ENCODE results near the gene APH1B.
"Not testable (repeated sequence)": the region's sequence is repeated elsewhere in the genome, so short reads cannot be mapped to it uniquely, and the experiment has no call there.

The APH1B gene

DNA sequence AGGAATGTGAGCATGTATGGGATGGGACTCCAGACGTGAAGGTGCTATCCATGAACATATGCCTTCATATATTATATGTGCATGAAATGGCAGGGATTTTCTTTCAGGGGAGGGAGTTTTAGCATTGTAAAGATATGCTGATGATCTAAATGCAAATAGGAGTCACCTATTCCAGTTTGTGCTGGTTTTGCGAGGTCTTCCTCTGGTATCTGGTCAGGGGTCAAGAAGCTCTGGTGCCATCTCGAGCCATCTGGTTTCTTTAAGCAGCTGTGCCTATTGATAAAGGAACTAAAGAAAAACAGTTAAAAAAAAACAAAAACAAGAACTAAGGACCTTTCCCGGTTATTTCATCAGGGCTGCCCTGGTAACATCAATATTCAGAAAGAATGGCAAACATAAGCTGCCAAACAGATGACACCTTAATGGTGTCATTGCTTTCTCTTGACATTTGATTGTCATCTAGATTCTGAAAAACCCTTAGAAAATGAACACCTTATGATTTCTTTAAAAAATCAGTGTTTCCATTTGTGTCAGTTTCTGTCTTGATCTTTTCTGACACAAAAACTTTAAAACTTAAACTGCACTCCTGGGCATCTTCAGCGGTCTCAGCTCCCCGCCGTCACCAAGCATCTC, 22.7 kb downstream of the APH1B start:
- Mint-ChIP-seq H3K27me3 (ENCODE audit: low read depth) (no peaks in the 10 kb centered on the region), H3K36me3 (ENCODE audit: low read depth) (peaks cover 3% of the 10 kb centered on the region), H3K4me3 (no peak overlapping the region), H3K9me3 (no peaks in the 10 kb centered on the region), H3K27ac (no peak overlapping the region), H3K4me1 (ENCODE audit: low read depth) (peaks cover 3% of the 10 kb centered on the region)

DNA sequence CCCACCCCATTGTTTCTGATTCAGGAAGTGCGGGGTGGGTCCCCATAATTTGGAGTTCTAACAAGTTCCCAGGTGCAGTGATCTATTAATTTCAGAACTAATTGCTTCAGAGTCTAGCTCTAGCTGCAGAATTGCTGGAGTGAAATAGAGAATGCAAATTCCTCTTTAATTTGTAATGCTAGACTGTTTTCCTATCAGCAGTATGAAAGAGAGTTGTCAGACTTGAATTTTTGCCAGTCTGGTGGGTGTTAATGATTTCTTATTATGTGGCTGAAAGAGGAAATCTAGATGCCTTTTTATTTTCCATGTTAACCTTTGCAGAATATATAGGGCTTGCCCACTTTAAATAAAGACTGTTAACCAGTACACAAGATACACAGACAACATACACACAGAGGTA, 23.7 kb downstream of the APH1B start:
- no peaks in the 10 kb centered on the region for H3K27me3 Mint-ChIP-seq (ENCODE audit: low read depth)
- H3K9me3 Mint-ChIP-seq: no peaks in the 10 kb centered on the region
- no peak overlapping the region for H3K4me3 Mint-ChIP-seq
- peaks cover 3% of the 10 kb centered on the region for H3K4me1 Mint-ChIP-seq (ENCODE audit: low read depth)
- H3K27ac Mint-ChIP-seq: no peak overlapping the region
- peaks cover 3% of the 10 kb centered on the region for H3K36me3 Mint-ChIP-seq (ENCODE audit: low read depth)

DNA sequence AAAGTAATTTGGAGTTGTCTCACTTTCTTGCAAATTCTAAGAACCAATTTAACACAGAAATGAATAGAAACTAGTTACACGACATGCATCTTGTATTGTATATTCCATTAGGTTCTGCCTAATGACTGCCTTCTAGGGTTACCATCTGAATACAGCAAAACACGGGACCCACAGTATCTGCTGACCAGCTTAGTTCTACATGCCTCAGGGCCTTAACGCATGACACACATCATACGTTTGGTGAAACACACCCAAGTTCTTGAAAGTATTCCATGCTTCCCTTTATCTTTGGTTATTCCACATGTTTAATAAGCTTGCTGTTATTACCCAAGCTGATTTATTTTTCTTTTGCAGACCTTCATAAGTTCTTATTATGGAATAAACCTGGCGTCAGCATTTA, 27.9 kb downstream of the APH1B start:
- no peaks in the 10 kb centered on the region for H3K36me3 Mint-ChIP-seq (ENCODE audit: low read depth)
- no peak overlapping the region for H3K27ac Mint-ChIP-seq
- no peak overlapping the region for H3K4me3 Mint-ChIP-seq
- H3K27me3 Mint-ChIP-seq (ENCODE audit: low read depth): peaks cover 2% of the 10 kb centered on the region
- no peaks in the 10 kb centered on the region for H3K9me3 Mint-ChIP-seq
- H3K4me1 Mint-ChIP-seq (ENCODE audit: low read depth): no peaks in the 10 kb centered on the region

DNA sequence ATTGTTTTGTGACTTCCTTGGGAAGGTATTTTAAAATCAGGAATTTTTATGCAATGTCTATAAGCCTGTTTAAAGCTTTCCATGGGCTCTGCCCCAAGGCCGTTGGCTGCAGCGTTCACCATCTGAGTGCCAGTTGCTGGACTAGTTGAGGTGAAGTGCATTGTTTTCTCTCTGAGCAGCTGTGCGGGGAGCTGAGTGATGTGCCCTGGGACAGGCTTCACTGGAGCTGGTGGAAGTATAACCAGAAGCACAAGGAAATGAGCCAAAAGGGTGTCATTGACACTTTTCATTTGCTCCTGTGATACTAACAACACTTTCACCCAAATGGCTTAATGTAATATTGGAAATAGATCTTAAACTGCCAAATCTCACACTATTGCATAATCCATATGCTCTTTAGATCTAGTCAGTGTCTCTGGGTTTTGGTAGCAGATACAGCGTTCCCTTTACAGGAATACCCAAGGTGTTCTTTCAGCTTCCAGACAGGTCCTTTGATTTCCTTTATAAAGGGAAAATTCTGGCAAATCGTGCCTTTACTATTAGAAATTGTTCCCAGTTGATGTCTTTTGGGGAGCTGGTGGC, 29.2 kb downstream of the APH1B start:
- no peak overlapping the region for H3K27ac Mint-ChIP-seq
- no peaks in the 10 kb centered on the region for H3K4me1 Mint-ChIP-seq (ENCODE audit: low read depth)
- no peak overlapping the region for H3K4me3 Mint-ChIP-seq
- no peaks in the 10 kb centered on the region for H3K36me3 Mint-ChIP-seq (ENCODE audit: low read depth)
- peaks cover 6% of the 10 kb centered on the region for H3K27me3 Mint-ChIP-seq (ENCODE audit: low read depth)
- no peaks in the 10 kb centered on the region for H3K9me3 Mint-ChIP-seq

DNA sequence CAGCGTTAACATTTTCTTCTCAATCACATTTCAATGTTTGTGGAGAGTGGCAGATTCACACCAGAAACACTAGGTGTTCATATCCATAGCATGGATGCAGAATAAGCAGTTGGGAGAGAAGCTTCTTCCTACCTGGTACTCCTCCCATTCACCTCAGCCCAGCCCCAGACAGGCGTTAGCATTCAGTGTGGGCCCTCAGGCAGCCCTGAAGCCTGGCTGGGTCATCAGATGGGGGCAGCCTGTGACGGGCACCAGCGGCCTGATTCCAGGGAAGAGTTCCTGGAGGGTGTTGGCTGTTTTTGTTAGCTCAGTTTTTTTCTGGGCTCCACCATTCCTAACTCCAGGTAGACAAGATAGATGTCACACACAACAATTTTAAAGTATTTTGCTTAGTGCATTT, 31.1 kb downstream of the APH1B start:
- Mint-ChIP-seq H3K36me3 (ENCODE audit: low read depth) (no peaks in the 10 kb centered on the region), H3K9me3 (no peaks in the 10 kb centered on the region), H3K4me3 (no peak overlapping the region), H3K27ac (no peak overlapping the region), H3K4me1 (ENCODE audit: low read depth) (no peaks in the 10 kb centered on the region), H3K27me3 (ENCODE audit: low read depth) (peaks cover 13% of the 10 kb centered on the region)

DNA sequence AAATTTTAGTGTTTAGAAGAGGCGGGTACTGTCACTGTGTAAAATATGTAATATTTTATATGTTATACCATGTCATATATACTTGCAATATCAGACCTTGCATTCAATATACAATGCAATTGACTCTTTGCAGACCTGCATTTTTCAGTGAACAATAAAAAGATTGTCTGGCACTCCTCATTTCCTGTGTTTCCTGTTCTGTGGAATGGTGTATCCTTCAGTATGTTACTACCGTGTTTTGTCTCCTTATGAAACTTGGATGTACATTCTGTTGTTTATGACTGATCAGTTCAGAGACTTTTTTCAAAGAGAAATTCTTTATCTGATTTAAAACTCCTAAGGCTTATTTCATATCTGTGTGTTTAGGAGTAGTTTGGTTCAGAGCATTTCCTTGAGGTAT, 31.5 kb downstream of the APH1B start:
- Mint-ChIP-seq H3K4me1 (ENCODE audit: low read depth) (no peaks in the 10 kb centered on the region), H3K27ac (no peak overlapping the region), H3K9me3 (no peaks in the 10 kb centered on the region), H3K27me3 (ENCODE audit: low read depth) (peaks cover 14% of the 10 kb centered on the region), H3K36me3 (ENCODE audit: low read depth) (no peaks in the 10 kb centered on the region), H3K4me3 (no peak overlapping the region)

DNA sequence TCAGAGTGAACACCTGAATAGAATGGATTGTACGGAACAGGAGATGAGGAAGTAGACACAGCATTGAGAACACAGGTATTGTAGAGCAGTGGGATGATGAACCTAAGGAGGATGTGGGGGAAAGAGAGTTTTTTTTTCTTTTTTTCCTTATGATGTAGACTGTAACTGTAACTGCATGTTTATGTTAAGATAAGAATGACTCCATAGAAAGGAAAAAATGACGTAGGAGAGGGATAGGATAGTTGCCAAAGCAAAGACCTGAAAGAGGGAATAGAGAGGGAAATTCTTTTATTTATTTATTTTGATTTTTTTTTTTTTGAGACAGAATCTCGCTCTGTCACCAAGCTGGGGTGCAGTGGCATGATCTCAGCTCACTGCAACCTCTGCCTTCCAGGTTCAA, 33.2 kb downstream of the APH1B start:
- no peaks in the 10 kb centered on the region for H3K36me3 Mint-ChIP-seq (ENCODE audit: low read depth)
- H3K9me3 Mint-ChIP-seq: no peaks in the 10 kb centered on the region
- no peak overlapping the region for H3K4me3 Mint-ChIP-seq
- H3K27me3 Mint-ChIP-seq (ENCODE audit: low read depth): peaks cover 18% of the 10 kb centered on the region
- H3K4me1 Mint-ChIP-seq (ENCODE audit: low read depth): no peaks in the 10 kb centered on the region
- no peak overlapping the region for H3K27ac Mint-ChIP-seq

DNA sequence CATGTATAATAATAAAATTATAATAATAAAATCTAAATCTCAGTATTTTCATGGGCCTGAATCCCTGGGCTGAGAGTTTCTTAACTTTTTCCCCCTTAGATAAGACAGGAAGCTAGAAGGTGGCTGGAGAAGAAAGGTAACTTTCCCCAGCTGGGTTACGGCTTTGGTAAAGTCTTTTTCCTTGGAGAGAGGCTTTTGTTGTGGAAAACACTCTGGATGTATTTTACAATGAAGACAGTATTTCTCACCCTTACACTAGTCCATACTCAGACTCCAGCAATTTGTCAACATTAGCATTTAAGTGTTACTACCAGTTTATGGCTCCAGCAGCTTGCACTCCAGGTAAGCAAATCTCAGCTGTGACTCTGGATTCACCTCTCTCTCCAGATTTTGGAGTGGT, 34.9 kb downstream of the APH1B start:
- no peak overlapping the region for H3K4me3 Mint-ChIP-seq
- H3K27ac Mint-ChIP-seq: no peak overlapping the region
- no peaks in the 10 kb centered on the region for H3K36me3 Mint-ChIP-seq (ENCODE audit: low read depth)
- H3K4me1 Mint-ChIP-seq (ENCODE audit: low read depth): no peaks in the 10 kb centered on the region
- peaks cover 26% of the 10 kb centered on the region for H3K27me3 Mint-ChIP-seq (ENCODE audit: low read depth)
- no peaks in the 10 kb centered on the region for H3K9me3 Mint-ChIP-seq

DNA sequence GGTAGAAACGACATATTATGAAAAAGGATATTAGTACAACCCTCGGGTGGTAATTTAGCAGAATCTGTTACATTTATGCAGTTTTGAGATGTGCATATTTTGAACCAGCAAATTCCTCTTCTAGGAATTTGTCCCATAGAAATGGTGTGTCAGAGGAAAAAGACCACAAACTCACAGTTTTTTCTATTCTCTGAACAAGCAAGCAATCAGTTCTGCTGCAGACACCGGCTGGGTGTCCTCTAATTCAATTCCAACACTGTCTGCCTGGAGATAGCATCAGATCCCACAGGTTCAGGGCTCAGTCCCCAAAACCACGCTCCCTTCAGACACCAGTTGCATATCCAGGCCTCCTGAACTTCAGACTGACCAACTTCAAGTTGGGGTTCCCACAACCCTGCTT, 36.4 kb downstream of the APH1B start:
- Mint-ChIP-seq H3K4me3 (no peak overlapping the region), H3K27me3 (ENCODE audit: low read depth) (peaks cover 33% of the 10 kb centered on the region), H3K4me1 (ENCODE audit: low read depth) (no peaks in the 10 kb centered on the region), H3K9me3 (no peaks in the 10 kb centered on the region), H3K36me3 (ENCODE audit: low read depth) (no peaks in the 10 kb centered on the region), H3K27ac (no peak overlapping the region)

DNA sequence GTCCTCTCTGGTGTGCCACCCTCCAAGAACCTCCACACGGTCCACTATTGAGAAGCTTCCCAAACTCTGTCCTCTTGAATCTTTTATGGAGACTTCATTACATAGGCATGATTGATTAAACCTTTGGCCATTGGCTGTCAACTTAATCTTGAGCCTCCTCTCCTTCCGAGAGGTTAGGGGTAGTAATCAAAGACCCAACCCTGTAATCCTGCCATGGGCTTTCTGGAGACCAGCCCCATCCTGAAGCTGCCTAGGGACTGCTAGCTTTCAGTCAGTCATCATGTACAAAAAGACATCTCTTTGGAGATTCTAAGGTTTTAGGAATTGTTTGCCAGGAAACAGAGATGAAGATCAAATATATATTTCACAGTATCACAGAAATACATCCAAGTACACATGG, 37.0 kb downstream of the APH1B start:
- Mint-ChIP-seq H3K27me3 (ENCODE audit: low read depth) (peaks cover 33% of the 10 kb centered on the region), H3K36me3 (ENCODE audit: low read depth) (no peaks in the 10 kb centered on the region), H3K4me3 (no peak overlapping the region), H3K4me1 (ENCODE audit: low read depth) (no peaks in the 10 kb centered on the region), H3K27ac (no peak overlapping the region), H3K9me3 (no peaks in the 10 kb centered on the region)

DNA sequence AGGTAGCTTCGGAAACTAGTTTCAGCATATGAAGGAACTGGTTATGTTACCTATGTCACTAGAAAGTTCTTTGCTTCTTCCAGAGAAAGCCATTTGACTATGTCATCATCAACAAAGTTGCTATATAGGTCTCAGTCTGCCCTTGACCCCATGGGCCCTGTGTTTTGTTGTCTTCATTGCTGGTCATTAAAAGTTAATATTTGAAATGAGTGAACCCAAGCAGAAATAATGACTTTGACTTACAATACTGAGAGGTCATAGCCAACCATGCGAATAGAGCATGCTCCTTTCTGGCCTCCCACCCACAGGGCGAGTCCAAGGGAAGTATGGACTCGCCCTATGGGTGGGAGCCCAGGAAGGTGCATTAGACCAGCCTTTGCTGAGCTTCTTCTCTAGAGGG, 40.9 kb downstream of the APH1B start:
- Mint-ChIP-seq H3K27ac (no peak overlapping the region), H3K4me1 (ENCODE audit: low read depth) (no peaks in the 10 kb centered on the region)

DNA sequence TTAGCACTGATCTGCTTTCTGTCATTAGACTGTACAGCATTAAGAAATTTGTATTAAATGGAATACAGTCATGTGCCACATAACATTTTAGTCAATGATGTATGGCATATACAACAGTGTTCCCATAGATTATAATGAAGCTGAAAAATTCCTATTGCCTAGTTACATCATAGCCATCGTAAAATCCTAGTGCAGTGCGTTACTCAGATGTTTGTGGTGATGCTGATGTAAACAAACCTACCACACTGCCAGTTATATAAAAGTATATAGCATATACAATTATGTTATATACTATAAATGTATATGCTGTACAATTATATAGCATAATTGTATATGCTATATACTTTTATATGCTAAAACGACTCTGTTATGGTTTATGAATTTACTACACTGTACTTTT, 41.7 kb downstream of the APH1B start:
- H3K9me3 Mint-ChIP-seq: no peaks in the 10 kb centered on the region
- H3K36me3 Mint-ChIP-seq (ENCODE audit: low read depth): no peaks in the 10 kb centered on the region
- no peak overlapping the region for H3K27ac Mint-ChIP-seq
- H3K4me3 Mint-ChIP-seq: no peak overlapping the region
- H3K4me1 Mint-ChIP-seq (ENCODE audit: low read depth): no peaks in the 10 kb centered on the region
- peaks cover 20% of the 10 kb centered on the region for H3K27me3 Mint-ChIP-seq (ENCODE audit: low read depth)

More for the DNA sequence above, 40.9 kb downstream of the APH1B start:
- no peak overlapping the region for H3K4me3 Mint-ChIP-seq
- peaks cover 22% of the 10 kb centered on the region for H3K27me3 Mint-ChIP-seq (ENCODE audit: low read depth)
- H3K36me3 Mint-ChIP-seq (ENCODE audit: low read depth): no peaks in the 10 kb centered on the region
- H3K9me3 Mint-ChIP-seq: no peaks in the 10 kb centered on the region

DNA sequence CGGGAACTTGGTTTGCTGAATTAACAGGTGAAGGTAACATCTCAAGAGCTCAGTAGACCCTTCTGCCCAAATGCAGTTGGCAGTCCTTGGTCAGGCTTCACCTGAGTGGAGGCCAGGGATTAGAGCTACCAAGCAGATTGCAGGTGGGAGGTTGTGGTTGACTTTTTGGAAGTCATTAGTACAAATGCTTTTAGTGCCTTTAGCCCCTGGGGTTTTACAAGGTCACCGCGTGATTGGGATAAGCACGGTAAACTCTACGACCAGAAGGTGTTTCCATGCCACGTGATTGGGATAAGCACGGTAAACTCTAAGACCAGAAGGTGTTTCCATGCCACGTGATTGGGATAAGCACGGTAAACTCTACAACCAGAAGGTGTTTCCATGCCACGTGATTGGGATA, 43.0 kb downstream of the APH1B start:
- not testable (repeated sequence) for H3K36me3 Mint-ChIP-seq (ENCODE audit: low read depth); H3K4me1 Mint-ChIP-seq (ENCODE audit: low read depth); H3K27ac Mint-ChIP-seq; H3K4me3 Mint-ChIP-seq; H3K9me3 Mint-ChIP-seq
- peaks cover 15% of the 10 kb centered on the region for H3K27me3 Mint-ChIP-seq (ENCODE audit: low read depth)

DNA sequence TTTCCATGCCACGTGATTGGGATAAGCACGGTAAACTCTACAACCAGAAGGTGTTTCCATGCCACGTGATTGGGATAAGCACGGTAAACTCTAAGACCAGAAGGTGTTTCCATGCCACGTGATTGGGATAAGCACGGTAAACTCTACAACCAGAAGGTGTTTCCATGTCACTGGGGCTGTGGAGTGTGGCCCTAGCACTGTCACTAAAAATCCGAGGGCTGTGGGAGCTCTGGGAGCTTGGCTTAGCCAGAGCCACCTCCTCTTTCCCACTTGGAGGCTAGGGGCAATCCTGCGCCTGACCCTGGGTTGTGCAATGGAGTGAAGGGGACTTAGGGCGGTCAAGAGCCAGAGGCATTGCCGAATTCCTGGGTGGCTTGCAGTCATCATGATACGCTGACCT, 43.6 kb downstream of the APH1B start:
- not testable (repeated sequence) for H3K27ac Mint-ChIP-seq; H3K9me3 Mint-ChIP-seq; H3K36me3 Mint-ChIP-seq (ENCODE audit: low read depth); H3K4me3 Mint-ChIP-seq; H3K4me1 Mint-ChIP-seq (ENCODE audit: low read depth)
- H3K27me3 Mint-ChIP-seq (ENCODE audit: low read depth): peaks cover 15% of the 10 kb centered on the region

DNA sequence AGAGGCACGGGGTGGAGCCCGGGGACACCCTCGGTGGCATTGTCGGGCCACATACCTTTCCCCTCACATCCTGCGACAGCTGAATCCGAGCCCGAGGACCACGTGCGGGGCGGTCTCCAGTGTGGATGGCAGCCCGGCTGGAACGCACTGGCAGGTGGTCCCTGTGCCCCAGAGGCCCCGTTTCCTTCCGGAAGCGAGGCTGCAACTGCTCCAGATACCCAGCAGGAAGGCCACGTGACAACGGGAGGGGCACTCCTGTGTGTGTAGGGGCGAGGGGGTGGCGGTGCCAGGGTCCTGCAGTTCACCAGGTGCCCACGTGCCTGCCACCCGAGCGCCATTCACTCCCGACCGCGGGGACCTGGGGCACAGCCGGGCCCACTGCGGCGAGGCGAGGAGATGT, 44.1 kb downstream of the APH1B start:
- Mint-ChIP-seq H3K4me3 (no peak overlapping the region), H3K36me3 (ENCODE audit: low read depth) (no peaks in the 10 kb centered on the region), H3K4me1 (ENCODE audit: low read depth) (no peaks in the 10 kb centered on the region), H3K27me3 (ENCODE audit: low read depth) (peaks cover 12% of the 10 kb centered on the region), H3K9me3 (no peaks in the 10 kb centered on the region), H3K27ac (no peak overlapping the region)

DNA sequence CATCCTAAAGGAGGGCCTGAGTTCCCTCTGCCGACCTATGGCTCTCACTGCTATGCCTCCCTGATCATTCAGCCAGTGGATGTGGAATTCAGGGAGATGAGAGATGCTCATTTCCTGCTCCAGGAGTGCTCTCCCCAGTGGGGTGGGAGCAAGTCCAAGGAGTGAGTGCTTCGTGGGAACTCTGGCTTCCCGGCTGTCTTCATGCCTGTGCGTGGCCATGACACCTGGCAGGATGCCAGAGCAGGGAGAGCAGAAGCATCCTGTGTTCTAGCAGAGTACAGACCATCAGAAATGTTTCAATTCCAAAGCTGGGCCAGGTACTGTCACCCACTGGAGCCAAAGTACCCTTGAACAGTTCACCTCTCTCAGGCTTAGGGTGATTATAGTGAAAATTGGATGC, 45.1 kb downstream of the APH1B start:
- no peaks in the 10 kb centered on the region for H3K9me3 Mint-ChIP-seq
- H3K27me3 Mint-ChIP-seq (ENCODE audit: low read depth): peaks cover 5% of the 10 kb centered on the region
- H3K4me1 Mint-ChIP-seq (ENCODE audit: low read depth): no peaks in the 10 kb centered on the region
- no peak overlapping the region for H3K27ac Mint-ChIP-seq
- H3K36me3 Mint-ChIP-seq (ENCODE audit: low read depth): no peaks in the 10 kb centered on the region
- H3K4me3 Mint-ChIP-seq: no peak overlapping the region

Data from T-helper 1 cell treated with Interleukin-12 subunit alpha and Interleukin-12 subunit beta and Interleukin-4 antibody, amounts not matched to agents 30 μg/mL and 1 μg/mL, for 36 hours (primary cell).